H1 (cell line): ENCODE measurements around the gene OPN3. TPM values are rescaled to one million over a fixed set of nuclear protein-coding genes. Genes with fewer than 3 reads are reported as not detected.

ENCODE experiments used
- CTCF ChIP-seq, 3 experiments: IDR thresholded peaks; 1 replicate in 2 of 3; 2 replicates in 1 of 3; pipeline versions ENCODE4 v1.5.1 to v1.6.1; 2011; ENCODE audit warnings: low read length in 3 of 3, mild to moderate bottlenecking in 3 of 3, inconsistent platforms in 2 of 3, low read depth in 1 of 3, moderate library complexity in 1 of 3; ENCODE audit not compliant: insufficient read depth in 1 of 3; ENCODE audit errors: control extremely low read depth in 1 of 3
- YY1 ChIP-seq: IDR thresholded peaks from 2 replicates; pipeline ENCODE4 v1.6.1; 2011; ENCODE audit warnings: low read depth, mild to moderate bottlenecking, low read length
- polyA plus RNA-seq, 7 experiments: library from polyadenylated mRNA; depleted of rRNA in 3 of 7; stranded (reverse) in 5 of 7; unstranded in 2 of 7; fragments of >200 nt in 5 of 7; fragments of 200-250 nt in 2 of 7; gene quantifications; 1 replicate in 5 of 7; 2 replicates in 1 of 7; 4 replicates in 1 of 7; pipeline versions ENCODE4 v1.2.1 to v1.2.3, GENCODE V29; 2011 to 2013; ENCODE audit warnings: missing spikeins in 2 of 7, mixed read lengths in 2 of 7
- total RNA-seq: library from RNA; stranded (reverse); fragmentation: NEBNext Ultra II Directional; extraction: Animal tissue kit (Norgen Biotek cat#: 25700); gene quantifications from 2 replicates; pipeline ENCODE4 v1.2.1, GENCODE V29; 2021

Gene OPN3
- total and polyA plus RNA-seq, 2 of the 8 experiments (the other 6 are each of a cell fraction or from before 2014, with no cell fraction given) = 8.8 to 19.4 TPM

GRCh38 chr1:241684108-241684507 lies 43.9 kb upstream of the OPN3 start (continued):
- no peak for TF ChIP-seq CTCF (IDR thresholded peaks at IDR 0.05; ENCODE audit: control extremely low read depth in 1 of 3, insufficient read depth in 1 of 3, low read depth in 1 of 3, low read length in 3 of 3)
- no peak for TF ChIP-seq YY1
